Measurements from ENCODE around the gene MAGEB17.
"Not testable (repeated sequence)": the region's sequence is repeated elsewhere in the genome, so short reads cannot be mapped to it uniquely, and the experiment has no call there.

Gene MAGEB17

GRCh38 chrX:16144420-16144819 lies 22.9 kb upstream of the MAGEB17 start:
- no peaks in the 10 kb centered on the region for H3K36me3 ChIP-seq
- H3K9me3 ChIP-seq (ENCODE audit: severe bottlenecking) = no peaks in the 10 kb centered on the region
- H3K27me3 ChIP-seq (ENCODE audit: insufficient read depth, low read depth, severe bottlenecking) = peaks cover 51% of the 10 kb centered on the region
- no peak for DNase-seq
- no peak overlapping the region for H3K4me3 ChIP-seq (ENCODE audit: low read depth, low read length)
- H3K27ac ChIP-seq = no peak overlapping the region
- no peak for TF ChIP-seq CTCF (IDR thresholded peaks at IDR 0.05; ENCODE audit: low read depth, low read length)

- H3K9me3 ChIP-seq (ENCODE audit: severe bottlenecking); DNase-seq; H3K4me3 ChIP-seq (ENCODE audit: low read depth, low read length); H3K36me3 ChIP-seq; H3K27ac ChIP-seq: not testable (repeated sequence)
- peaks cover 51% of the 10 kb centered on the region for H3K27me3 ChIP-seq (ENCODE audit: insufficient read depth, low read depth, severe bottlenecking)
Observed at GRCh38 chrX:16145093-16145492, 22.2 kb upstream of the MAGEB17 start.

GRCh38 chrX:16145656-16146055 lies 21.6 kb upstream of the MAGEB17 start:
- no peak overlapping the region for H3K4me3 ChIP-seq (ENCODE audit: low read depth, low read length)
- no peaks in the 10 kb centered on the region for H3K36me3 ChIP-seq
- no peaks in the 10 kb centered on the region for H3K9me3 ChIP-seq (ENCODE audit: severe bottlenecking)
- no peak for TF ChIP-seq CTCF (IDR thresholded peaks at IDR 0.05; ENCODE audit: low read depth, low read length)
- H3K27me3 ChIP-seq (ENCODE audit: insufficient read depth, low read depth, severe bottlenecking) = peaks cover 52% of the 10 kb centered on the region
- DNase-seq = no peak
- H3K27ac ChIP-seq = no peak overlapping the region

- DNase-seq = no peak
- H3K4me3 ChIP-seq (ENCODE audit: low read depth, low read length) = no peak overlapping the region
- H3K36me3 ChIP-seq = no peaks in the 10 kb centered on the region
- peaks cover 64% of the 10 kb centered on the region for H3K27me3 ChIP-seq (ENCODE audit: insufficient read depth, low read depth, severe bottlenecking)
- H3K9me3 ChIP-seq (ENCODE audit: severe bottlenecking) = no peaks in the 10 kb centered on the region
- TF ChIP-seq CTCF (IDR thresholded peaks at IDR 0.05; ENCODE audit: low read depth, low read length) = no peak
- no peak overlapping the region for H3K27ac ChIP-seq
Observed at GRCh38 chrX:16148896-16149295, 18.4 kb upstream of the MAGEB17 start.

- TF ChIP-seq CTCF (IDR thresholded peaks at IDR 0.05; ENCODE audit: low read depth, low read length) = no peak
- H3K36me3 ChIP-seq = no peaks in the 10 kb centered on the region
- H3K9me3 ChIP-seq (ENCODE audit: severe bottlenecking) = no peaks in the 10 kb centered on the region
- H3K27ac ChIP-seq = no peak overlapping the region
- DNase-seq = no peak
- H3K4me3 ChIP-seq (ENCODE audit: low read depth, low read length) = no peak overlapping the region
- H3K27me3 ChIP-seq (ENCODE audit: insufficient read depth, low read depth, severe bottlenecking) = peaks cover 71% of the 10 kb centered on the region
Observed at GRCh38 chrX:16155581-16156096, 11.6 kb upstream of the MAGEB17 start.

- Histone ChIP-seq H3K27me3 (ENCODE audit: insufficient read depth, low read depth, severe bottlenecking) (peaks cover 70% of the 10 kb centered on the region), H3K36me3 (no peaks in the 10 kb centered on the region), H3K9me3 (ENCODE audit: severe bottlenecking) (no peaks in the 10 kb centered on the region), H3K4me3 (ENCODE audit: low read depth, low read length) (no peak overlapping the region), H3K27ac (no peak overlapping the region)
- no peak for TF ChIP-seq CTCF (IDR thresholded peaks at IDR 0.05; ENCODE audit: low read depth, low read length)
- DNase-seq = no peak
Observed at GRCh38 chrX:16156692-16157331, 10.5 kb upstream of the MAGEB17 start.
